Measurements from ENCODE around the gene LIPH. TPM values are rescaled to one million over a fixed set of nuclear protein-coding genes. Genes with fewer than 3 reads are reported as not detected.
A peak's percentile ranks its signal among the peaks of the same experiment; 100 is the strongest.
"Not testable (repeated sequence)": the region's sequence is repeated elsewhere in the genome, so short reads cannot be mapped to it uniquely, and the experiment has no call there.

LIPH gene
- 9.6 and 10.9 TPM in 2 replicates for total RNA-seq

- peak; percentile 78 for DNase-seq (ENCODE audit: low read depth)
Observed at GRCh38 chr3:185552358-185552877, at the start of gene LIPH. LIPH (minus strand) TSS chr3:185552588; CDS start chr3:185552471, 117 bp downstream.

- no peak for DNase-seq (ENCODE audit: low read depth)
Observed at GRCh38 chr3:185595526-185595925, 43.1 kb upstream of the LIPH start.

- DNase-seq (ENCODE audit: low read depth) = no peak
Observed at GRCh38 chr3:185594073-185594472, 41.7 kb upstream of the LIPH start.

GRCh38 chr3:185586686-185587039 is 34.3 kb upstream of the LIPH start:
- peak; percentile 26 for DNase-seq (ENCODE audit: low read depth)

- peak; percentile 96 for DNase-seq (ENCODE audit: low read depth)
Observed at GRCh38 chr3:185585859-185586685, 33.7 kb upstream of the LIPH start, which contains the start of gene SENP2. SENP2 (plus strand) TSS chr3:185586295; CDS start chr3:185586414, 119 bp downstream.

- DNase-seq (ENCODE audit: low read depth) = no peak
Observed at GRCh38 chr3:185585518-185585858, 33.1 kb upstream of the LIPH start.

GRCh38 chr3:185584686-185585085 is 32.3 kb upstream of the LIPH start:
- no peak for DNase-seq (ENCODE audit: low read depth)

GRCh38 chr3:185583925-185584324 is 31.5 kb upstream of the LIPH start:
- no peak for DNase-seq (ENCODE audit: low read depth)

- DNase-seq (ENCODE audit: low read depth) = no peak
Observed at GRCh38 chr3:185582871-185583270, 30.5 kb upstream of the LIPH start.

GRCh38 chr3:185582236-185582635 is 29.8 kb upstream of the LIPH start:
- DNase-seq (ENCODE audit: low read depth) = no peak

GRCh38 chr3:185575108-185575869 is 22.9 kb upstream of the LIPH start:
- DNase-seq (ENCODE audit: low read depth) = peak; percentile 52

GRCh38 chr3:185572183-185572582 is 19.8 kb upstream of the LIPH start:
- no peak for DNase-seq (ENCODE audit: low read depth)

- DNase-seq (ENCODE audit: low read depth) = no peak
Observed at GRCh38 chr3:185561958-185562357, 9.6 kb upstream of the LIPH start.

GRCh38 chr3:185561374-185561943 is 9.1 kb upstream of the LIPH start:
- DNase-seq (ENCODE audit: low read depth) = no peak

GRCh38 chr3:185560676-185561075 is 8.3 kb upstream of the LIPH start:
- no peak for DNase-seq (ENCODE audit: low read depth)

GRCh38 chr3:185559706-185560090 is 7.3 kb upstream of the LIPH start:
- DNase-seq (ENCODE audit: low read depth) = no peak

GRCh38 chr3:185558395-185558794 is 6.0 kb upstream of the LIPH start:
- DNase-seq (ENCODE audit: low read depth) = peak; percentile 83

- not testable (repeated sequence) for DNase-seq (ENCODE audit: low read depth)
Observed at GRCh38 chr3:185556640-185557039, 4.3 kb upstream of the LIPH start.

GRCh38 chr3:185555860-185556347 is 3.5 kb upstream of the LIPH start:
- DNase-seq (ENCODE audit: low read depth) = no peak

GRCh38 chr3:185555101-185555501 is 2.7 kb upstream of the LIPH start:
- DNase-seq (ENCODE audit: low read depth) = peak; percentile 47

- peak; percentile 91 for DNase-seq (ENCODE audit: low read depth)
Observed at GRCh38 chr3:185549651-185550111, 2.7 kb downstream of the LIPH start.

GRCh38 chr3:185549122-185549521 is 3.3 kb downstream of the LIPH start:
- peak; percentile 98 for DNase-seq (ENCODE audit: low read depth)

Data from renal cortical epithelial cell (primary cell).